Loucy (cell line): ENCODE data around the gene C2orf92.

Source experiments
- H2AFZ ChIP-seq: fragments of 200-600 bp; sonication (generic); 2 replicates; pipeline ENCODE4 v1.6.0; 2016; ENCODE audit warnings: antibody characterized with exemption, mild to moderate bottlenecking, low read length, moderate library complexity
- H3F3A ChIP-seq: fragments of 200-600 bp; 2 replicates; pipeline ENCODE4 v1.6.0; 2016; ENCODE audit warnings: antibody characterized with exemption, low read depth, mild to moderate bottlenecking
- H3K27me3 ChIP-seq: fragments of 200-600 bp; sonication (generic); 2 replicates; pipeline ENCODE4 v1.6.1; 2014; ENCODE audit warnings: low read length, mild to moderate bottlenecking; ENCODE audit not compliant: insufficient read depth, poor library complexity, severe bottlenecking
- H3K36me3 ChIP-seq: fragments of 200-600 bp; sonication (generic); 2 replicates; pipeline ENCODE4 v1.6.1; 2016; ENCODE audit warnings: low read length; ENCODE audit not compliant: insufficient read depth
- H3K4me1 ChIP-seq: fragments of 200-600 bp; sonication (generic); 2 replicates; pipeline ENCODE4 v1.5.1; 2014; ENCODE audit warnings: low read length, mild to moderate bottlenecking; ENCODE audit not compliant: insufficient read depth, poor library complexity, severe bottlenecking
- H3K4me2 ChIP-seq: fragments of 200-600 bp; sonication (generic); 2 replicates; pipeline ENCODE4 v1.6.0; 2014; ENCODE audit warnings: antibody characterized with exemption, low read length, low read depth, mild to moderate bottlenecking; ENCODE audit not compliant: poor library complexity, severe bottlenecking
- H3K4me3 ChIP-seq: fragments of 200-600 bp; sonication (generic); 2 replicates; pipeline ENCODE4 v1.5.1; 2014; ENCODE audit warnings: low read length, mild to moderate bottlenecking, mixed read lengths; ENCODE audit not compliant: poor library complexity, severe bottlenecking
- H3K79me2 ChIP-seq: fragments of 200-600 bp; sonication (generic); 2 replicates; pipeline ENCODE4 v1.6.1; 2014; ENCODE audit warnings: low read length; ENCODE audit not compliant: insufficient read depth
- H3K9ac ChIP-seq: fragments of 200-600 bp; sonication (generic); 2 replicates; pipeline ENCODE4 v1.6.0; 2014; ENCODE audit warnings: mild to moderate bottlenecking, low read depth, low read length, moderate library complexity; ENCODE audit not compliant: poor library complexity, severe bottlenecking
- H3K9me2 ChIP-seq: fragments of 200-600 bp; sonication (generic); replicated peaks from 2 replicates; pipeline ENCODE4 v1.6.1; 2016; ENCODE audit warnings: low read depth, low read length, mixed read lengths
- H3K9me3 ChIP-seq: fragments of 200-600 bp; sonication (generic); 2 replicates; pipeline ENCODE4 v1.6.1; 2014; ENCODE audit warnings: mild to moderate bottlenecking, antibody characterized with exemption, low read length, low read depth; ENCODE audit not compliant: insufficient read depth
- H4K20me1 ChIP-seq: fragments of 200-600 bp; sonication (generic); 2 replicates; pipeline ENCODE4 v1.6.0; 2014; ENCODE audit warnings: antibody characterized with exemption, low read length, mild to moderate bottlenecking; ENCODE audit not compliant: insufficient read depth, poor library complexity, severe bottlenecking
- CTCF ChIP-seq: fragments of 200-600 bp; sonication (generic); conservative IDR thresholded peaks from 2 replicates; pipeline ENCODE4 v1.5.1; 2014; ENCODE audit warnings: mild to moderate bottlenecking, antibody characterized with exemption, low read length
- EZH2phosphoT487 ChIP-seq: fragments of 200-600 bp; IDR thresholded peaks from 2 replicates; pipeline ENCODE4 v1.6.1; 2018; ENCODE audit warnings: antibody characterized with exemption, mild to moderate bottlenecking, moderate library complexity, borderline replicate concordance

The C2orf92 gene

GRCh38 chr2:97745474-97746174 lies 76.1 kb downstream of the C2orf92 start:
- no peak for TF ChIP-seq EZH2phosphoT487
- no peak for TF ChIP-seq CTCF
- H3K4me2 ChIP-seq, result no peak overlapping the region
- no peaks in the 10 kb centered on the region for H3K27me3 ChIP-seq
- H3K9ac ChIP-seq, result no peak overlapping the region
- H3K79me2 ChIP-seq, result no peaks in the 10 kb centered on the region
- H3K4me1 ChIP-seq, result peaks cover 25% of the 10 kb centered on the region
- H2AFZ ChIP-seq, result no peak overlapping the region
- H3K9me2 ChIP-seq, result no peaks in the 10 kb centered on the region
- H3K36me3 ChIP-seq, result no peaks in the 10 kb centered on the region; the same call in 1 of the 2 replicates
- H3K4me3 ChIP-seq, result no peak overlapping the region
- H3K9me3 ChIP-seq, result no peaks in the 10 kb centered on the region
- H4K20me1 ChIP-seq, result no peaks in the 10 kb centered on the region
- no peaks in the 10 kb centered on the region for H3F3A ChIP-seq

- H3K4me2 ChIP-seq, result no peak overlapping the region
- no peak for TF ChIP-seq EZH2phosphoT487
- no peak for TF ChIP-seq CTCF
- H3K9me3 ChIP-seq, result no peaks in the 10 kb centered on the region
- no peak overlapping the region for H2AFZ ChIP-seq
- no peaks in the 10 kb centered on the region for H3F3A ChIP-seq
- no peak overlapping the region for H3K9ac ChIP-seq
- H3K36me3 ChIP-seq, result no peaks in the 10 kb centered on the region
- no peaks in the 10 kb centered on the region for H3K27me3 ChIP-seq
- H4K20me1 ChIP-seq, result no peaks in the 10 kb centered on the region
- no peak overlapping the region for H3K4me3 ChIP-seq
- no peaks in the 10 kb centered on the region for H3K9me2 ChIP-seq
- no peaks in the 10 kb centered on the region for H3K79me2 ChIP-seq
- peaks cover 32% of the 10 kb centered on the region for H3K4me1 ChIP-seq
Observed at GRCh38 chr2:97747285-97747684, 77.8 kb downstream of the C2orf92 start.

- H3F3A ChIP-seq, result no peaks in the 10 kb centered on the region
- H3K79me2 ChIP-seq, result no peaks in the 10 kb centered on the region
- H4K20me1 ChIP-seq, result no peaks in the 10 kb centered on the region
- H3K9ac ChIP-seq, result no peak overlapping the region
- no peaks in the 10 kb centered on the region for H3K36me3 ChIP-seq
- peaks cover 28% of the 10 kb centered on the region for H3K4me1 ChIP-seq
- no peak overlapping the region for H2AFZ ChIP-seq
- H3K9me2 ChIP-seq, result no peaks in the 10 kb centered on the region
- H3K9me3 ChIP-seq, result no peaks in the 10 kb centered on the region
- H3K4me3 ChIP-seq, result no peak overlapping the region
- H3K27me3 ChIP-seq, result no peaks in the 10 kb centered on the region
- TF ChIP-seq EZH2phosphoT487, result no peak
- no peak for TF ChIP-seq CTCF
- no peak overlapping the region for H3K4me2 ChIP-seq
Observed at GRCh38 chr2:97747716-97748115, 78.2 kb downstream of the C2orf92 start.
